ES-I3 (cell line): ENCODE results near the gene ACTRT2.

Experiments
- H3K36me3 ChIP-seq: 2 replicates; pipeline ENCODE4 v1.6.1; 2013; ENCODE audit warnings: mild to moderate bottlenecking, low read length, control low read depth, moderate library complexity; ENCODE audit not compliant: insufficient read depth
- H3K4me1 ChIP-seq: 2 replicates; pipeline ENCODE4 v1.6.1; 2013; ENCODE audit warnings: mild to moderate bottlenecking, control low read depth, low read length; ENCODE audit not compliant: insufficient read depth
- H3K9ac ChIP-seq: 2 replicates; pipeline ENCODE4 v1.6.1; 2013; ENCODE audit warnings: low read depth, mild to moderate bottlenecking, low read length, moderate library complexity
- H3K9me3 ChIP-seq: 2 replicates; pipeline ENCODE4 v1.6.1; 2013; ENCODE audit warnings: mild to moderate bottlenecking, low read length, moderate library complexity; ENCODE audit not compliant: control insufficient read depth, insufficient read depth

Gene ACTRT2

DNA sequence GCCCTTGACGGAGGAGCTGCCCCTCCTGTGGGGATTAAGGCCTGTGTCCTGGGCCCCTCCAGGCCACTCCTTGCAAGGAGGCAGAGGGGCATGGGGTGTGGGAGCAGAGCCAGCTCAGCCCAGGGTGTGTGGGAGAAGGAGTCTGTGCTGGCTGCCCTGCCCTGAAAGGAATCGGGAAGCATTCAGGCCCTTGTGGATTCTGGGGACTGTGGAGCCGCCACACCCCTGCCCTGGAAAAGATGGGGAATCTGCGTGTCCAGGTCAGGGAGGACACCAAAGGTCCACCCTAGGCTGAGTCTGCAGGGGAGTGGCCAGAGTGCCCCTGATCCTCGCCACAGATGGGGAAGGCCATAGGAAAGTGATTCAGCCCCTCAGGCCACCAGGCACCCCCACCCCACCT is 31.2 kb downstream of the ACTRT2 start:
- Histone ChIP-seq H3K9ac (no peak overlapping the region), H3K36me3 (no peaks in the 10 kb centered on the region), H3K9me3 (no peaks in the 10 kb centered on the region), H3K4me1 (no peaks in the 10 kb centered on the region)

DNA sequence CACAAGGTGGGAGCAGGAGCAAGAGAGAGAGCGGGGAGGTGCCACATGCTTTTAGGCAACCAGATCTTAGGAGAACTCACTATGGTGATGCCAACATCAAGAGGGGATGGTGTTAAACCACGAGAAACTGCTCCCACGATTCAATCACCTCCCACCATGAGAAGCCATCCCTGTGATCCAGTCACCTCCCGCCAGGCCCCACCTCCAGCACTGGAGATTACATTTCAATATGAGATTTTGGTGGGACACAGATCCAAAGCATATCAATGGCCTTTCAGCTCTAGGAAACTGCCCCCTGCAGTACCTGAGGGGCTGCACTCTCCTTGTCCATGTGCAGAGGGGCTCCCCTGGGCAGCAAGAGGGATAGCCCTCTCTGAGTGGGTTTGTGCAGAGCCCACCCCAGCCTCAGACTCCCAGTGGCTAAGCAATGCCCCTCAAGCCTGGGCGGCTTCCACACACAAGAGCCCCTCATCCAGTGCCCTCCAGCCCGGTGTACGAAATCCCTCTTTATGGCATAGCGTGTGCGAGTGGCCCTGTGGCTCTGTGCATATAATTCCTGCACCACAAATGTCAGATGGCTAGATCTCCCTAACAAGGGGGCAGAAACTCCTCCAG is 32.2 kb downstream of the ACTRT2 start:
- Histone ChIP-seq H3K9me3 (no peaks in the 10 kb centered on the region), H3K9ac (no peak overlapping the region), H3K4me1 (no peaks in the 10 kb centered on the region), H3K36me3 (no peaks in the 10 kb centered on the region)

DNA sequence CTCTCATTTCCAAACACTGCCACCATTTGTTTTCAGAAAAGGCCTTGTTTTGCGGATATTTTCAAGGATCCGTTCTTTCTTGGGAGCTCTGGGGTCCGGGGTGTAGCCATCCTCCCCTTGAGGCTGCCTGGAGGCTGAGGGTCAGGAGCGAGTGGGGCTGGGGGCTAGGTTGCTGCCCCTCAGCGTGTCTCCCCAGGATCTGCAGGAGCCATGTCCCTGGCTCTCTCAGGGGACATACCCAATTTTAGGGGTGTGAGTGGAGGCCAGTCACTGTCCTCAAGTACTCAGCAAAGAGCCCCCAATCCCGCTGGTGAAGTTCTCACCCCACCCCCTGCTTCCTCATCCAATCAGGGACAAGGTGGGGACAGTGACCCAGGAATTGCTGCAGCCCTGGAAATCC is 32.7 kb downstream of the ACTRT2 start:
- no peaks in the 10 kb centered on the region for H3K9me3 ChIP-seq
- H3K9ac ChIP-seq: no peak overlapping the region
- H3K4me1 ChIP-seq: no peaks in the 10 kb centered on the region
- H3K36me3 ChIP-seq: no peaks in the 10 kb centered on the region

GRCh38 chr1:3054474-3054873 is 33.2 kb downstream of the ACTRT2 start:
- H3K9ac ChIP-seq: no peak overlapping the region
- H3K9me3 ChIP-seq: no peaks in the 10 kb centered on the region
- H3K4me1 ChIP-seq: no peaks in the 10 kb centered on the region
- no peaks in the 10 kb centered on the region for H3K36me3 ChIP-seq

DNA sequence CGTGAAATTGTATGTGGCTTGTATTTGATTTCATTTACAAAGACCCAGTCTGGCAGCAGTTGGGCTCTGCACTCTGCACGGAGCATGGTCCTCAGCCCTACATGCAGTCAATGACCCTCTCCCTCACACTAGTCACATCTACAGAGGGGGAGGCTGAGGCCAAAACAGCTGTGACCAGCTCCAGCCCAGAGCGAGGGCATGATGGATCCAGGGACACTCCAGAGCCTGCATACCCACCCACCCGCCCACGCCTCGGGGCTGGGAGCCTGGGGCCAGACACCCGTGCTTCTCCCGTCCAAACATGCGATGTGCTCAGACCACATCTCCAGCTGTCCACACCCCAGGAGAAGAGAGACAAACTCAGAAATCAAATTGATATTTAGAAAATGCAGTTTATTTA is 33.8 kb downstream of the ACTRT2 start:
- no peaks in the 10 kb centered on the region for H3K4me1 ChIP-seq
- H3K9ac ChIP-seq: no peak overlapping the region
- H3K9me3 ChIP-seq: no peaks in the 10 kb centered on the region
- no peaks in the 10 kb centered on the region for H3K36me3 ChIP-seq

GRCh38 chr1:3056641-3057040 is 35.4 kb downstream of the ACTRT2 start:
- H3K4me1 ChIP-seq: peaks cover 1% of the 10 kb centered on the region; the same call in 1 of the 2 replicates
- no peaks in the 10 kb centered on the region for H3K36me3 ChIP-seq
- no peak overlapping the region for H3K9ac ChIP-seq
- H3K9me3 ChIP-seq: no peaks in the 10 kb centered on the region

DNA sequence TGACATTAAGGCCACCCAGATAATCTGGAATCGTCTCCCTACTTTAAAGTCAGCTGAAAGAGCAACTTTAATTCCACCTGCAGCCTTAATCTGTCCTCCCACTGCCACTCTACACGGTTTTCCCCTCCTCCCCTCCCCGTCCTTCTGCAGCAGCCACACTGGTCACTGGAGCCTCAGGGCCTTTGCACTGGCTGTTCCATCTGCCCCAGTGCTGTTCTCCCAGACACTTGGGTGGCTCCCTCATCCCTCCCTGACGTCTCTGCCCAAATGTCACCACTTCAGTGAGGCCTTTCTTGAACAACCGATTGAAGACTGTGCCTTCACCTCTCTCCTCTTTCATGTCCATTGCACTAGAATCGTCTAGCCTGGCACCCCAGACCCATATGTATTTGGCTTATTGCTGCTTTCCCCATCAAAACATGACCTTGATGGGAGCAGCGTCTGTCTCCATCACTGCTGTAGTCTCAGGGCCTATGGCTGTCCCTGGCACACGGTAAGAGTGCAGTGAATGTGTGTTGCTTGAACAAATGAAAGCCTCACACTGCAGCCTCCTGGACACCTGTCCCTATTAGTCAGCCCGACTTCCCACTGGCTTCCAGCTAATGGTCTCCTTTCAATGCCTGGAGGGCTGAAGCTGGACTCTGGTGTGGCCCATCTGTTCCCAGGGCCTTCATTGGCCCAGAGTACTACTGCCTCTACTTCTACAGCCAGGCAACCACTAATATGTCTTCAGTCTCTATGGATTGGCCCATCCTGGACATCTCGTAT is 37.2 kb downstream of the ACTRT2 start:
- no peaks in the 10 kb centered on the region for H3K9me3 ChIP-seq
- peaks cover 3% of the 10 kb centered on the region; the same call in 1 of the 2 replicates for H3K4me1 ChIP-seq
- H3K36me3 ChIP-seq: no peaks in the 10 kb centered on the region
- H3K9ac ChIP-seq: no peak overlapping the region

GRCh38 chr1:3060127-3060526 is 38.9 kb downstream of the ACTRT2 start:
- Histone ChIP-seq H3K36me3 (no peaks in the 10 kb centered on the region), H3K9ac (no peak overlapping the region), H3K9me3 (no peaks in the 10 kb centered on the region), H3K4me1 (peaks cover 3% of the 10 kb centered on the region; the same call in 1 of the 2 replicates)

- H3K9ac ChIP-seq: no peak overlapping the region
- H3K4me1 ChIP-seq: peaks cover 5% of the 10 kb centered on the region; the same call in 1 of the 2 replicates
- no peaks in the 10 kb centered on the region for H3K9me3 ChIP-seq
- no peaks in the 10 kb centered on the region for H3K36me3 ChIP-seq
Measured at GRCh38 chr1:3060601-3061551, 39.6 kb downstream of the ACTRT2 start.

- H3K9ac ChIP-seq: no peak overlapping the region
- H3K36me3 ChIP-seq: no peaks in the 10 kb centered on the region
- H3K4me1 ChIP-seq: peaks cover 7% of the 10 kb centered on the region; the same call in 1 of the 2 replicates
- H3K9me3 ChIP-seq: no peaks in the 10 kb centered on the region
Measured at GRCh38 chr1:3061566-3061965, 40.3 kb downstream of the ACTRT2 start.

GRCh38 chr1:3061981-3062615 is 40.8 kb downstream of the ACTRT2 start:
- peaks cover 7% of the 10 kb centered on the region; the same call in 1 of the 2 replicates for H3K4me1 ChIP-seq
- no peaks in the 10 kb centered on the region for H3K36me3 ChIP-seq
- peak overlapping the region; percentile 52; the same call in 1 of the 2 replicates for H3K9ac ChIP-seq
- no peaks in the 10 kb centered on the region for H3K9me3 ChIP-seq

DNA sequence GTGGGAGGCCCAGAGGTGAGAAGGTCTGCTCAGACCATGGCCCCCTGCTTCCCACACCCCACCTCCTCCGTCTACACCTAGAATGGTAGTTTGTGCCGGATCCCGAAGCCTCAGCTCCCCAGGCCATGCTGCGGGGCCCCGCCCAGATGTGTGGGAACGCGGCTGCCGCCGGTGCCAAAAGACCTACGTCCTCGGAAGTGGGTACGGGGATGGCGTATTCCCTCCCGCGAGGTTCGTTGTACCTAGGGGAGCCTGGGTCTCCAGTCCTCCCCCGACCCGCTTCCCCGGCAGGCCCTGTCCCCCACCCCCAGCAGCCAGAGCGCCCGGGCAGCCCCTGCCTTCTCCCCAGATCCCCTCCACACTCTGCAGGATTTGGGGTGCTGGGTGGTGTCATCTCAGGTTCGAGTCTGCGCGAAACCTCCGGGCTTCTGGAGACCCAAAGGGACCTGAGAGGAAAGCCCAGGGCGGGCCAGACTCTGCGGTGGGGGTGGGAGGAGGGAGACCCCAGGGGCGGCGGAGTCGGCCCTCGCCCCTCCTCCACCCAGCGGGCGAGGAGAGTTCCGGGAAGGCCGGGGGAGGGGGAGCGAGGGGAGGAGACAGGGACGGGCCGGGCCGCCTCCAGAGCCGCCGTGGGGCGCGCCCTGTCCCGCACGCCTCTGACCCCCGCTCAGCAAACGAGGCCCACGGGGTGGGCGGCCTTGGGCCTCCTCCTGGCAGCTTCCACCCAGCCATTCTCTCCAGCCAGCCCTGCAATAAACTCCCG is 41.5 kb downstream of the ACTRT2 start:
- peaks cover 7% of the 10 kb centered on the region; the same call in 1 of the 2 replicates for H3K4me1 ChIP-seq
- no peaks in the 10 kb centered on the region for H3K36me3 ChIP-seq
- no peaks in the 10 kb centered on the region for H3K9me3 ChIP-seq
- H3K9ac ChIP-seq: peak overlapping the region; percentile 54; the same call in 1 of the 2 replicates
